Activated T-cell treated with anti-CD3 and anti-CD28 coated beads, Interleukin-2, amount 50 U/mL, for 4 hours (primary cell): ENCODE data around the gene MDM2. TPM values are rescaled to one million over a fixed set of nuclear protein-coding genes. Genes with fewer than 3 reads are reported as not detected.
A peak's percentile ranks its signal among the peaks of the same experiment; 100 is the strongest.
"Not testable (repeated sequence)": the region's sequence is repeated elsewhere in the genome, so short reads cannot be mapped to it uniquely, and the experiment has no call there.

ENCODE experiments used
- ATAC-seq, 2 donors: fragments of 200-7000 bp; cut with Tn5 transposase; one replicate each; pipeline ENCODE4 v1.10.0; 2021
- DNase-seq: peaks from one replicate; pipeline ENCODE4 v3.0.0-alpha.2; 2020
- H3K27me3 Mint-ChIP-seq: one replicate; pipeline ENCODE4 v1.8.0; 2021; ENCODE audit warnings: low read depth, mixed read lengths
- H3K36me3 Mint-ChIP-seq: one replicate; pipeline ENCODE4 v1.8.0; 2022; ENCODE audit warnings: mixed read lengths; ENCODE audit not compliant: insufficient read depth
- H3K4me1 Mint-ChIP-seq: one replicate; pipeline ENCODE4 v1.8.0; 2021; ENCODE audit warnings: low read depth, mixed read lengths
- H3K4me3 Mint-ChIP-seq: one replicate; pipeline ENCODE4 v1.8.0; 2021; ENCODE audit warnings: mild to moderate bottlenecking, moderate library complexity, mixed read lengths
- H3K9me3 Mint-ChIP-seq: one replicate; pipeline ENCODE4 v1.8.0; 2021; ENCODE audit warnings: mixed read lengths
- total RNA-seq, 3 donors: library from RNA; stranded (reverse); gene quantifications; one replicate each; pipeline ENCODE4 v1.2.1, GENCODE V29; 2021

The MDM2 gene
- total RNA-seq, 3 donors from 2014 or later: 111 to 129 (median 127) TPM

DNA sequence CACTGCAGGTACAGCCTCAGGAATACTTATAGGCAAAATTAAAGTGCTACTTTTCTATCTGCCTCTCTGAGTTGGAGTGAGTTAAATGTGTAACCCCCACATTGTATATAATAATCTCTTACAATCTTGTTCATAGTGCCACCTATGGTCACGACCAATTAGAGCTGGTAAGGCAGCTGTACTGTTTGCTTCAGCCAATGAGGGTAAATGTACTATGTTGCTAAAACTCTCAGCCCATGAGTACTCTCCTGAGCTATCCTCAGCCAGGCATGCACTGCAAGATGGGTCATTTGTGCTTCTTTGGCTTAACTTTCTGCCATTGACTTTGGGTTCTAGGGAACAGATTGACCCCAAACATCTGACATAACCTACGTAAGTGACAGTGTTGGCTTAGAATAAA is 15.0 kb upstream of the MDM2 start:
- Mint-ChIP-seq H3K27me3 (no peaks in the 10 kb centered on the region), H3K4me1 (no peaks in the 10 kb centered on the region), H3K4me3 (no peak overlapping the region), H3K9me3 (no peaks in the 10 kb centered on the region), H3K36me3 (no peaks in the 10 kb centered on the region)
- peak; percentile 74 to 93 for ATAC-seq
- DNase-seq: no peak

DNA sequence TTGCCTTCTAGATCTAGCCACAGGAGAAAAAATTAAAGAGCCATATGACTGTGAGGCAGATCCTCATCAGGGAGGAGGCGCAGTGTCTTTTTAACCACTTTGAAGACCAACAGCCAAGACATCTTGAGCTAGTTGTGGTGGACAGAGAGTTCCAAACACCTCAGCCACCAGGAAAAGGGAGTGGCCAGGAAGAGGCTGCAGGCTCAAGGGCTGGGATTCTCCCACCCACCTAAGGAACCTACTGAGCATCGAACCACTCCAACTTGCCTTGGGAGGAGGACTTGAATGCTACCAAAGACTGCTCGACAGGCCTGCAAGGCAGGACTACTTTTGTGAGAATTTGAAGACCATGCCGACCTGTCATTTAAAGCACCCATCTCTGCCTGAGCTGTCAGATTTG is 14.5 kb upstream of the MDM2 start:
- H3K9me3 Mint-ChIP-seq: no peaks in the 10 kb centered on the region
- H3K4me3 Mint-ChIP-seq: no peak overlapping the region
- no peaks in the 10 kb centered on the region for H3K27me3 Mint-ChIP-seq
- H3K36me3 Mint-ChIP-seq: no peaks in the 10 kb centered on the region
- ATAC-seq (no peak), DNase-seq (no peak)
- H3K4me1 Mint-ChIP-seq: no peaks in the 10 kb centered on the region

DNA sequence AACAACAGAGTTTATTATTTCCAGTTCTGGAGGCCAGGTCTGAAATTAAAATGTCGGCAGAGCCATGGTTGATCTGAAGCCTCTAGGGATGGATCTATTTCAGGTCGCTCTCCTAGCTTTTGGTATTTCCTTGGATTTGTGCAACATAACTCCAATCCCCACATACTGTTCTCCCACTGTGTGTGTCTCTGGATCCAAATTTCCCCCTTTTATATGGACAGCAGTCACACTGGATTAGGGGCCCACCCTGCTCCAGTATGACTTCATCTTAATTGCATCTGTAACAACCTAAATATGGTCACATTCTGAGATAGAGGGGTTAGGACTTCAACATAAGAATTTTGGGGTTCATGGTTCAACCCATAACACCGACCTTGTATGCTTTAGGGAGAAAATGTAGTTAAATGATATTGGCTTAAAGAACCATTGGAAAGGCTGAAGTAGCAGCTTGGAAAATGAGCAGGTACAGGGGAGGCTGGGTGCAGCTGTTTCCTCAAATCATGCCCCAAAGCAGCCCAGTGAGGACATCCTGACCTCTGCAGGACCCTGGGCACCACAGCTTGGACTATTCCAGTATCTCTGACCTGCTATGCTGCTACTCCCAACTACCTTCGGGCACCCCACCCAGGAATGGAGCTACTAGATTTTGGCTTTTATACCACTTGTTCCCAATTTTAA is 13.9 kb upstream of the MDM2 start:
- H3K4me3 Mint-ChIP-seq: no peak overlapping the region
- no peaks in the 10 kb centered on the region for H3K27me3 Mint-ChIP-seq
- no peaks in the 10 kb centered on the region for H3K4me1 Mint-ChIP-seq
- H3K36me3 Mint-ChIP-seq: no peaks in the 10 kb centered on the region
- H3K9me3 Mint-ChIP-seq: no peaks in the 10 kb centered on the region
- ATAC-seq (no peak), DNase-seq (no peak)

DNA sequence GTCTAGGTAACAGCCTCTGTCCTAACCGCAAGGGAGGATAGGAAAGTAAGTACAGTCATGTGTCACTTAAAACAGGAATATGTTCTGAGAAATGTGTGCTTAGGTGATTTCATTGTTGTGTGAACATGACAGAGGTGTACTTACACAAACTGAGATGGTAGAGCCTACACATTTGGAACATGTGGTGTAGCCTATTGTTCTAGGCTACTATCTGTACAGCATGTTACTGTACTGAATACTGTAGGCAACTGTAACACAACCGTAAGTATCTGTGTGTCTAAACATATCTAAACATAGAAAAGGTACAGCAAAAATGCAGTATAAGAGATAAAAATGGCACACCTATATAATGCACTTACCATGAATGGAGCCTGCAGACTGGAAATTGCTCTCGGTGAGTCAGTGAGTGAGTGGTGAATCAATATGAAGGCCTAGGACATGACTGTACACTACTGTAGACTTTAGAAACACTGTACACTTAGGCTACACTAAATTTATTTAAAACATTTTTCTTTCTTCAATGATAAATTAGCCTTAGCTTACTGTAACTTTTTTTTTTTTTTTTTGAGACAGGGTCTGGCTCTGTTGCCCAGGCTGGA is 13.2 kb upstream of the MDM2 start:
- Mint-ChIP-seq H3K9me3 (no peaks in the 10 kb centered on the region), H3K4me1 (no peaks in the 10 kb centered on the region), H3K4me3 (no peak overlapping the region), H3K36me3 (no peaks in the 10 kb centered on the region), H3K27me3 (no peaks in the 10 kb centered on the region)
- peak in 1 of 2 donors; percentile 38 for ATAC-seq
- no peak for DNase-seq

- Mint-ChIP-seq H3K27me3 (no peaks in the 10 kb centered on the region), H3K4me3 (no peak overlapping the region), H3K4me1 (no peaks in the 10 kb centered on the region), H3K36me3 (no peaks in the 10 kb centered on the region), H3K9me3 (no peaks in the 10 kb centered on the region)
- DNase-seq (no peak), ATAC-seq (no peak)
Observed at GRCh38 chr12:68796399-68796798, 11.6 kb upstream of the MDM2 start.

DNA sequence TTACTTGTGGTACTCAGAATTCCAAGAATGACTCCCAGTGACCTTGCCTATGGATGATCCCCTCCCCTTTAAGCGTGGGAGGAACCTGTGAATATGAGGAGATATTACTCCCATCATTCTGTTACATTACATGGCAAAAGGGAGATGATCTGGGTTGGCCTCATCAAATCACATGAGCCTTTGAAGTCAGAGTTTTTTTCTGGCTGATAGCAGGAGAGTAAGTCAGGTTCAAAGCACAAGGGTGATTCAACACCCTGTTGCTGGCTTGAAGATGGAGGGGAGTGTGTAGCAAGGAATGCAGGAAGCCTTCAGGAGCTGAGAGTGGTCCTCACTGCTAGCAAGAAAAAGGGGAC is 9.1 kb upstream of the MDM2 start:
- no peaks in the 10 kb centered on the region for H3K36me3 Mint-ChIP-seq
- no peak overlapping the region for H3K4me3 Mint-ChIP-seq
- DNase-seq: no peak
- no peaks in the 10 kb centered on the region for H3K27me3 Mint-ChIP-seq
- H3K9me3 Mint-ChIP-seq: no peaks in the 10 kb centered on the region
- no peak for ATAC-seq
- H3K4me1 Mint-ChIP-seq: no peaks in the 10 kb centered on the region

- H3K4me3 Mint-ChIP-seq: no peak overlapping the region
- no peaks in the 10 kb centered on the region for H3K9me3 Mint-ChIP-seq
- H3K27me3 Mint-ChIP-seq: no peaks in the 10 kb centered on the region
Observed at GRCh38 chr12:68800294-68800693, 7.7 kb upstream of the MDM2 start.

GRCh38 chr12:68801124-68801523 is 6.9 kb upstream of the MDM2 start:
- not testable (repeated sequence) for H3K4me1 Mint-ChIP-seq, H3K36me3 Mint-ChIP-seq, H3K4me3 Mint-ChIP-seq, ATAC-seq, DNase-seq, H3K27me3 Mint-ChIP-seq, H3K9me3 Mint-ChIP-seq

More at GRCh38 chr12:68800294-68800693, 7.7 kb upstream of the MDM2 start:
- Mint-ChIP-seq H3K4me1 (no peaks in the 10 kb centered on the region), H3K36me3 (no peaks in the 10 kb centered on the region)
- ATAC-seq: no peak
- no peak for DNase-seq

- not testable (repeated sequence) for H3K4me1 Mint-ChIP-seq, ATAC-seq, H3K9me3 Mint-ChIP-seq, DNase-seq, H3K36me3 Mint-ChIP-seq, H3K27me3 Mint-ChIP-seq, H3K4me3 Mint-ChIP-seq
Observed at GRCh38 chr12:68802372-68802745, 5.6 kb upstream of the MDM2 start.

- not testable (repeated sequence) for ATAC-seq, H3K4me1 Mint-ChIP-seq, H3K4me3 Mint-ChIP-seq, H3K9me3 Mint-ChIP-seq, H3K27me3 Mint-ChIP-seq, DNase-seq, H3K36me3 Mint-ChIP-seq
Observed at GRCh38 chr12:68802911-68803651, 4.9 kb upstream of the MDM2 start.

GRCh38 chr12:68803948-68804656 is 3.9 kb upstream of the MDM2 start:
- no peaks in the 10 kb centered on the region for H3K9me3 Mint-ChIP-seq

DNA sequence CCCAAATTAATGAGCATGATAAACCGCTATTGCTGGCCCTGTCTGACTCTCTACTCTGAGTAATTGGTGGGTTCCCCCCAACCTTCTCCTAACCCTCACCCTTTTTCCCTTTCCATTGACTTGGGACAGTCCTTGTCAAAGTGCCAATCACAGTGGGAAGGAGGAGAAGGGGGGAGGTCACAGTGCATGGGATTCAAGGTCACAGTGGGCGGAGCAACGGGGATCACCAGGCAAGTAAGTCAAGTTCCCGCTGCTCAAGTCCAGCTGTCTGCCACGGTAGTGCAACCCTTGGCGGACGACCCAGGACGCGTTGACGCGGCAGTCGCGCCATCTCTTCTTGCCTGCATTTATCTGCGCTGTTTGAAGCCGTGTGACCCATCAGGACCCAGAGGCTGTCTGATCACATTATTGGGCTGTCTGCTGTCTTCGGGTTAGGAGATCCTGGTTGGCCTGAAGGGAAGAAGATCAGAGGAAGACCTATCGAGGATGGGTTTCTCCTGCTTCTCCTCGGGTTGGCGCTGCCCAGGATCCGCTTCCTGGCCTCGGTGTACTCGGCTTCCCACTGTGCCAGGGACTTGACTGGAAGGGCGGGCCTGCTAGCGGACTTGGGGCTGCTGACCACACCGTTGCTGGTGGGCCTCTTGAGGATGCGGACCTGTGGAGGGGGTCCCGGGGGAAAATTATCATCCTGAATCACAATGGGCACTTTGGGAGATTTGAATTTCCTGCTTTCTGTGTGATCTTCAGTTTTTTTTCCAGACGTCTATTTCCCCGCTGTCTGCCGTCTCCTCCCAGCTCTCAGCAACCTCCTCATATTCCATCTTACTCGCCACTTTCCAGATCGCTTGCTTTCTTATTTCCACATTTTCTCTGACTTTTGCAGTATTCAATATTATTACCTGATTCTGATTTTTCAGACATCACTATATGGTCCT is 3.1 kb upstream of the MDM2 start:
- no peaks in the 10 kb centered on the region for H3K9me3 Mint-ChIP-seq
- peaks cover 10% of the 10 kb centered on the region for H3K36me3 Mint-ChIP-seq
- no peaks in the 10 kb centered on the region for H3K27me3 Mint-ChIP-seq
- H3K4me3 Mint-ChIP-seq: no peak overlapping the region
- ATAC-seq (no peak), DNase-seq (no peak)
- H3K4me1 Mint-ChIP-seq: peaks cover 13% of the 10 kb centered on the region

More at GRCh38 chr12:68803948-68804656, 3.9 kb upstream of the MDM2 start:
- ATAC-seq: no peak
- no peak for DNase-seq
- Mint-ChIP-seq H3K27me3 (no peaks in the 10 kb centered on the region), H3K36me3 (peaks cover 4% of the 10 kb centered on the region), H3K4me1 (peaks cover 9% of the 10 kb centered on the region), H3K4me3 (no peak overlapping the region)

GRCh38 chr12:68805592-68806120 is 2.3 kb upstream of the MDM2 start:
- H3K36me3 Mint-ChIP-seq: peaks cover 10% of the 10 kb centered on the region
- no peaks in the 10 kb centered on the region for H3K9me3 Mint-ChIP-seq
- DNase-seq (no peak), ATAC-seq (no peak)
- no peaks in the 10 kb centered on the region for H3K27me3 Mint-ChIP-seq
- no peak overlapping the region for H3K4me3 Mint-ChIP-seq
- H3K4me1 Mint-ChIP-seq: peaks cover 13% of the 10 kb centered on the region
